HepG2 (cell line): ENCODE measurements around the gene CHMP5. TPM values are rescaled to one million over a fixed set of nuclear protein-coding genes. Genes with fewer than 3 reads are reported as not detected.

Experiments
- CENPT ChIP-seq: sonication (generic); formaldehyde crosslinking; IDR thresholded peaks from 2 replicates; pipeline ENCODE4 v1.8.0; 2022; ENCODE audit warnings: low read depth, mild to moderate bottlenecking, moderate library complexity, missing genetic modification reagents
- HIVEP1 ChIP-seq: sonication (generic); formaldehyde crosslinking; IDR thresholded peaks from 2 replicates; pipeline ENCODE4 v1.4.0; 2020; ENCODE audit warnings: mild to moderate bottlenecking, missing genetic modification reagents
- JUNB ChIP-seq: sonication (generic); formaldehyde crosslinking; IDR thresholded peaks from 2 replicates; pipeline ENCODE4 v1.8.0; 2022; ENCODE audit warnings: missing genetic modification reagents, mild to moderate bottlenecking, borderline replicate concordance
- NR2F2 ChIP-seq: IDR thresholded peaks from 2 replicates; pipeline ENCODE4 v1.6.1; 2012; ENCODE audit warnings: low read depth, inconsistent platforms, borderline replicate concordance
- POGZ ChIP-seq: sonication (generic); formaldehyde crosslinking; IDR thresholded peaks from 2 replicates; pipeline ENCODE4 v1.4.0; 2020; ENCODE audit warnings: mild to moderate bottlenecking, missing genetic modification reagents
- SRSF4 ChIP-seq: fragments of 200-400 bp; formaldehyde crosslinking; IDR thresholded peaks from one replicate; pipeline ENCODE4 v1.6.1; 2018; ENCODE audit warnings: mild to moderate bottlenecking, low read depth, low read length, moderate library complexity; ENCODE audit not compliant: poor library complexity, severe bottlenecking
- ZFP36 ChIP-seq: fragments of 150-350 bp; IDR thresholded peaks from 2 replicates; pipeline ENCODE4 v1.6.1; 2018; ENCODE audit warnings: borderline replicate concordance, low read length, low read depth; ENCODE audit not compliant: partially characterized antibody
- ZFP36L2 ChIP-seq: sonication (generic); formaldehyde crosslinking; IDR thresholded peaks from 2 replicates; pipeline ENCODE4 v1.4.0; 2020; ENCODE audit warnings: missing genetic modification reagents
- polyA plus RNA-seq, 8 experiments: library from polyadenylated mRNA; depleted of rRNA in 3 of 8; stranded (reverse) in 7 of 8; unstranded in 1 of 8; fragments of >200 nt; fragmentation: Illumina TruSeq in 4 of 8; extraction: Trizol in 4 of 8; gene quantifications; 2 replicates each; pipeline versions ENCODE4 v1.2.1 to v1.2.3, GENCODE V29; 2011 to 2016; ENCODE audit warnings: low read depth in 4 of 8, missing spikeins in 1 of 8, mixed read lengths in 1 of 8; ENCODE audit not compliant: insufficient read depth in 1 of 8
- total RNA-seq, 5 experiments: library from RNA; depleted of rRNA; stranded (reverse); fragments of >200 nt; fragmentation: Illumina TruSeq; extraction: Trizol; gene quantifications; 2 replicates each; pipeline ENCODE4 v1.2.3, GENCODE V29; 2016; ENCODE audit warnings: low read depth in 1 of 5
- TF ChIP-seq, protein P1 (sequence below): sonication (generic); formaldehyde crosslinking; IDR thresholded peaks from 2 replicates; pipeline ENCODE4 v1.4.0; 2020; ENCODE audit warnings: mild to moderate bottlenecking, missing genetic modification reagents, borderline replicate concordance
- TF ChIP-seq, protein P2 (sequence below): IDR thresholded peaks from 2 replicates; pipeline ENCODE4 v1.6.1; 2016
- TF ChIP-seq, protein P3 (sequence below): sonication (generic); formaldehyde crosslinking; IDR thresholded peaks from 2 replicates; pipeline ENCODE4 v1.4.0; 2020; ENCODE audit warnings: missing genetic modification reagents
- TF ChIP-seq, protein P4 (sequence below): sonication (generic); formaldehyde crosslinking; IDR thresholded peaks from 2 replicates; pipeline ENCODE4 v1.9.0; 2021; ENCODE audit warnings: missing genetic modification reagents, mild to moderate bottlenecking, borderline replicate concordance
- TF ChIP-seq, protein P5 (sequence below): sonication (generic); formaldehyde crosslinking; IDR thresholded peaks from 2 replicates; pipeline ENCODE4 v1.8.0; 2022; ENCODE audit warnings: missing genetic modification reagents, low read depth, mild to moderate bottlenecking, borderline replicate concordance
- TF ChIP-seq, protein P6 (sequence below): sonication (generic); IDR thresholded peaks from 2 replicates; pipeline ENCODE4 v1.6.1; 2016; ENCODE audit warnings: low read depth, borderline replicate concordance
- TF ChIP-seq, protein P7 (sequence below): sonication (generic); formaldehyde crosslinking; IDR thresholded peaks from 2 replicates; pipeline ENCODE4 v1.5.1; 2020; ENCODE audit warnings: missing genetic modification reagents, mild to moderate bottlenecking, borderline replicate concordance

CHMP5 gene
- total and polyA plus RNA-seq, 2 of the 13 experiments (the other 11 are each of a cell fraction or from before 2014, with no cell fraction given), result 46.0 to 57.3 TPM

DNA sequence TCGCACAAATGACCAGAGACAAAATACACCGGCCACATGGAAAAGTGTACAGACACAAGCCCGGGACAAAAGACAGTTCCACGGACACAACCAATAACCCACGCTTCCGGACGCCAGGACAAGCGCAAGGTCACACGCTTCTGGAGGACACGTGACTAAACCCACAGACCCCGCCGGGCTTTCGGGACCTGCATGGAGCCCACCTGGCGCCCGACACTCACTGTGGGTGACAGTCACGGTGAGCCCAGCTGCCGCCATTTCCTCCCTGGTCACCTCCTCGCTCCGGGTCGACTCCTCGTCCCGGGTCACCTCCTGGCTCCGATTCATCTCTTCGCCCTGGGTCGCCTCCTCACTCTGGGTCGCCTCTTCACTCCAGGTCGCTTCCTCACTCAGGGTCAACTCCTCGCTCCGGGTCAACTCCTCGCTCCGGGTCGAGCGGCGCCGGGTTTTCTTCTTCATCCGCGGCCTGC is 811 bp upstream of the CHMP5 start (continued):
- TF ChIP-seq, protein P1, sequence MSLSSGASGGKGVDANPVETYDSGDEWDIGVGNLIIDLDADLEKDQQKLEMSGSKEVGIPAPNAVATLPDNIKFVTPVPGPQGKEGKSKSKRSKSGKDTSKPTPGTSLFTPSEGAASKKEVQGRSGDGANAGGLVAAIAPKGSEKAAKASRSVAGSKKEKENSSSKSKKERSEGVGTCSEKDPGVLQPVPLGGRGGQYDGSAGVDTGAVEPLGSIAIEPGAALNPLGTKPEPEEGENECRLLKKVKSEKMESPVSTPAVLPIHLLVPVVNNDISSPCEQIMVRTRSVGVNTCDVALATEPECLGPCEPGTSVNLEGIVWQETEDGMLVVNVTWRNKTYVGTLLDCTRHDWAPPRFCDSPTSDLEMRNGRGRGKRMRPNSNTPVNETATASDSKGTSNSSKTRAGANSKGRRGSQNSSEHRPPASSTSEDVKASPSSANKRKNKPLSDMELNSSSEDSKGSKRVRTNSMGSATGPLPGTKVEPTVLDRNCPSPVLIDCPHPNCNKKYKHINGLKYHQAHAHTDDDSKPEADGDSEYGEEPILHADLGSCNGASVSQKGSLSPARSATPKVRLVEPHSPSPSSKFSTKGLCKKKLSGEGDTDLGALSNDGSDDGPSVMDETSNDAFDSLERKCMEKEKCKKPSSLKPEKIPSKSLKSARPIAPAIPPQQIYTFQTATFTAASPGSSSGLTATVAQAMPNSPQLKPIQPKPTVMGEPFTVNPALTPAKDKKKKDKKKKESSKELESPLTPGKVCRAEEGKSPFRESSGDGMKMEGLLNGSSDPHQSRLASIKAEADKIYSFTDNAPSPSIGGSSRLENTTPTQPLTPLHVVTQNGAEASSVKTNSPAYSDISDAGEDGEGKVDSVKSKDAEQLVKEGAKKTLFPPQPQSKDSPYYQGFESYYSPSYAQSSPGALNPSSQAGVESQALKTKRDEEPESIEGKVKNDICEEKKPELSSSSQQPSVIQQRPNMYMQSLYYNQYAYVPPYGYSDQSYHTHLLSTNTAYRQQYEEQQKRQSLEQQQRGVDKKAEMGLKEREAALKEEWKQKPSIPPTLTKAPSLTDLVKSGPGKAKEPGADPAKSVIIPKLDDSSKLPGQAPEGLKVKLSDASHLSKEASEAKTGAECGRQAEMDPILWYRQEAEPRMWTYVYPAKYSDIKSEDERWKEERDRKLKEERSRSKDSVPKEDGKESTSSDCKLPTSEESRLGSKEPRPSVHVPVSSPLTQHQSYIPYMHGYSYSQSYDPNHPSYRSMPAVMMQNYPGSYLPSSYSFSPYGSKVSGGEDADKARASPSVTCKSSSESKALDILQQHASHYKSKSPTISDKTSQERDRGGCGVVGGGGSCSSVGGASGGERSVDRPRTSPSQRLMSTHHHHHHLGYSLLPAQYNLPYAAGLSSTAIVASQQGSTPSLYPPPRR, result no peak
- TF ChIP-seq ZFP36, result no peak
- TF ChIP-seq CENPT (CRISPR knock-in tag), result no peak
- TF ChIP-seq, protein P2, sequence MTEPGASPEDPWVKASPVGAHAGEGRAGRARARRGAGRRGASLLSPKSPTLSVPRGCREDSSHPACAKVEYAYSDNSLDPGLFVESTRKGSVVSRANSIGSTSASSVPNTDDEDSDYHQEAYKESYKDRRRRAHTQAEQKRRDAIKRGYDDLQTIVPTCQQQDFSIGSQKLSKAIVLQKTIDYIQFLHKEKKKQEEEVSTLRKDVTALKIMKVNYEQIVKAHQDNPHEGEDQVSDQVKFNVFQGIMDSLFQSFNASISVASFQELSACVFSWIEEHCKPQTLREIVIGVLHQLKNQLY, result no peak
- peak; percentile 51; the same call in 1 of the 2 replicates for TF ChIP-seq HIVEP1 (CRISPR knock-in tag)
- TF ChIP-seq, protein P3, sequence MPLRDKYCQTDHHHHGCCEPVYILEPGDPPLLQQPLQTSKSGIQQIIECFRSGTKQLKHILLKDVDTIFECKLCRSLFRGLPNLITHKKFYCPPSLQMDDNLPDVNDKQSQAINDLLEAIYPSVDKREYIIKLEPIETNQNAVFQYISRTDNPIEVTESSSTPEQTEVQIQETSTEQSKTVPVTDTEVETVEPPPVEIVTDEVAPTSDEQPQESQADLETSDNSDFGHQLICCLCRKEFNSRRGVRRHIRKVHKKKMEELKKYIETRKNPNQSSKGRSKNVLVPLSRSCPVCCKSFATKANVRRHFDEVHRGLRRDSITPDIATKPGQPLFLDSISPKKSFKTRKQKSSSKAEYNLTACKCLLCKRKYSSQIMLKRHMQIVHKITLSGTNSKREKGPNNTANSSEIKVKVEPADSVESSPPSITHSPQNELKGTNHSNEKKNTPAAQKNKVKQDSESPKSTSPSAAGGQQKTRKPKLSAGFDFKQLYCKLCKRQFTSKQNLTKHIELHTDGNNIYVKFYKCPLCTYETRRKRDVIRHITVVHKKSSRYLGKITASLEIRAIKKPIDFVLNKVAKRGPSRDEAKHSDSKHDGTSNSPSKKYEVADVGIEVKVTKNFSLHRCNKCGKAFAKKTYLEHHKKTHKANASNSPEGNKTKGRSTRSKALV (CRISPR knock-in tag), result no peak; the same call in 1 of the 2 replicates
- no peak for TF ChIP-seq ZFP36L2 (CRISPR knock-in tag)
- TF ChIP-seq JUNB (CRISPR knock-in tag), result no peak
- TF ChIP-seq, protein P4, sequence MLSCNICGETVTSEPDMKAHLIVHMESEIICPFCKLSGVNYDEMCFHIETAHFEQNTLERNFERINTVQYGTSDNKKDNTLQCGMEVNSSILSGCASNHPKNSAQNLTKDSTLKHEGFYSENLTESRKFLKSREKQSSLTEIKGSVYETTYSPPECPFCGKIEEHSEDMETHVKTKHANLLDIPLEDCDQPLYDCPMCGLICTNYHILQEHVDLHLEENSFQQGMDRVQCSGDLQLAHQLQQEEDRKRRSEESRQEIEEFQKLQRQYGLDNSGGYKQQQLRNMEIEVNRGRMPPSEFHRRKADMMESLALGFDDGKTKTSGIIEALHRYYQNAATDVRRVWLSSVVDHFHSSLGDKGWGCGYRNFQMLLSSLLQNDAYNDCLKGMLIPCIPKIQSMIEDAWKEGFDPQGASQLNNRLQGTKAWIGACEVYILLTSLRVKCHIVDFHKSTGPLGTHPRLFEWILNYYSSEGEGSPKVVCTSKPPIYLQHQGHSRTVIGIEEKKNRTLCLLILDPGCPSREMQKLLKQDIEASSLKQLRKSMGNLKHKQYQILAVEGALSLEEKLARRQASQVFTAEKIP (CRISPR knock-in tag), result no peak
- TF ChIP-seq, protein P5, sequence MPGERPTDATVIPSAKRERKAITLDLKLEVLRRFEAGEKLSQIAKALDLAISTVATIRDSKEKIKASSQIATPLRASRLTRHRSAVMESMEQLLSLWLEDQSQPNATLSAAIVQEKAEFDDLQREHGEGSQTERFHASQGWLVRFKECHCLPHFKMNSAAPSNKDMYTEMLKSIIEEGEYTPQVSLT (CRISPR knock-in tag), result no peak
- TF ChIP-seq, protein P6, sequence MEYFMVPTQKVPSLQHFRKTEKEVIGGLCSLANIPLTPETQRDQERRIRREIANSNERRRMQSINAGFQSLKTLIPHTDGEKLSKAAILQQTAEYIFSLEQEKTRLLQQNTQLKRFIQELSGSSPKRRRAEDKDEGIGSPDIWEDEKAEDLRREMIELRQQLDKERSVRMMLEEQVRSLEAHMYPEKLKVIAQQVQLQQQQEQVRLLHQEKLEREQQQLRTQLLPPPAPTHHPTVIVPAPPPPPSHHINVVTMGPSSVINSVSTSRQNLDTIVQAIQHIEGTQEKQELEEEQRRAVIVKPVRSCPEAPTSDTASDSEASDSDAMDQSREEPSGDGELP, result no peak
- no peak for TF ChIP-seq SRSF4
- TF ChIP-seq, protein P7, sequence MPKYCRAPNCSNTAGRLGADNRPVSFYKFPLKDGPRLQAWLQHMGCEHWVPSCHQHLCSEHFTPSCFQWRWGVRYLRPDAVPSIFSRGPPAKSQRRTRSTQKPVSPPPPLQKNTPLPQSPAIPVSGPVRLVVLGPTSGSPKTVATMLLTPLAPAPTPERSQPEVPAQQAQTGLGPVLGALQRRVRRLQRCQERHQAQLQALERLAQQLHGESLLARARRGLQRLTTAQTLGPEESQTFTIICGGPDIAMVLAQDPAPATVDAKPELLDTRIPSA (CRISPR knock-in tag), result peak; percentile 64; the same call in 1 of the 2 replicates
- TF ChIP-seq POGZ, result no peak
- TF ChIP-seq NR2F2, result no peak
